HepG2 (cell line): ENCODE measurements around the gene ADAMTS16. TPM values are rescaled to one million over a fixed set of nuclear protein-coding genes. Genes with fewer than 3 reads are reported as not detected.

Experiments used
- ATAC-seq: fragments of 200-7000 bp; cut with Tn5 transposase; 3 replicates; pipeline ENCODE4 v1.9.1; 2020; ENCODE audit warnings: mild to moderate bottlenecking, moderate library complexity
- BruUV-seq: library from RNA; stranded (reverse); fragments of 400-500 nt; replicated peaks from 2 replicates; lab custom pipeline; 2021; lab: Mats Ljungman, UMichigan
- CTCF ChIA-PET: fragments of 300-600 bp; formaldehyde crosslinking; extraction: SDS; loops from one replicate; lab custom pipeline; 2021; ENCODE audit warnings: low total read pairs, inconsistent platforms, low intra/inter-chr PET ratio; lab: Yijun Ruan, JAX
- POLR2A ChIA-PET: fragments of 350-600 bp; sonication (Branson Sonifier 250); formaldehyde crosslinking; loops from one replicate; lab custom pipeline; 2020; ENCODE audit warnings: antibody characterized with exemption, inconsistent platforms; lab: Yijun Ruan, JAX
- DNase-seq: peaks from one replicate; pipeline ENCODE4 v3.0.0-alpha.2; 2015; ENCODE audit warnings: low spot score
- FAIRE-seq: peaks from 3 replicates; lab custom pipeline; 2011; peaks lifted over from hg19 to GRCh38; lab: Jason Lieb, UNC
- H2AFZ ChIP-seq: one replicate; pipeline ENCODE4 v1.6.1; 2011; ENCODE audit warnings: low read length, inconsistent platforms
- H3K27ac ChIP-seq: fragments of 300-600 bp; 3 replicates; pipeline ENCODE4 v1.8.0; 2011; ENCODE audit warnings: mixed run types, mild to moderate bottlenecking, mixed read lengths, low read length, inconsistent platforms; ENCODE audit not compliant: insufficient read depth; ENCODE audit errors: extremely low read length
- H3K27me3 ChIP-seq, 2 experiments: fragments of 200-600 bp in 1 of 2; 2 replicates in 1 of 2; 3 replicates in 1 of 2; pipeline versions ENCODE4 v1.6.0 to v1.8.0; 2011; ENCODE audit warnings: low read length in 2 of 2, mild to moderate bottlenecking in 2 of 2, moderate library complexity in 2 of 2, inconsistent platforms in 1 of 2; ENCODE audit not compliant: insufficient read depth in 2 of 2, control insufficient read depth in 1 of 2
- H3K36me3 ChIP-seq, 2 experiments: fragments of 200-600 bp in 1 of 2; replicated peaks in 1 of 2; 2 replicates in 1 of 2; 3 replicates in 1 of 2; pipeline versions ENCODE4 v1.5.1 to v1.8.0; 2011; ENCODE audit warnings: low read length in 2 of 2, inconsistent platforms in 1 of 2; ENCODE audit not compliant: insufficient read depth in 2 of 2, control insufficient read depth in 1 of 2
- H3K4me1 ChIP-seq: 2 replicates; pipeline ENCODE4 v1.5.1; 2012; ENCODE audit warnings: low read length, inconsistent platforms; ENCODE audit not compliant: insufficient read depth
- H3K4me2 ChIP-seq: 2 replicates; pipeline ENCODE4 v1.6.0; 2011; ENCODE audit warnings: low read depth, low read length, inconsistent platforms
- H3K4me3 ChIP-seq, 3 experiments: fragments of 200-600 bp in 1 of 3; sonication (generic), shearing (Covaris generic) in 1 of 3; replicated peaks in 1 of 3; 2 replicates each; pipeline ENCODE4 v1.5.1; 2011 to 2016; ENCODE audit warnings: low read length in 3 of 3, inconsistent platforms in 2 of 3, low read depth in 2 of 3, mild to moderate bottlenecking in 2 of 3, control low read depth in 1 of 3, mixed read lengths in 1 of 3; ENCODE audit not compliant: insufficient read depth in 1 of 3
- H3K79me2 ChIP-seq: one replicate; pipeline ENCODE4 v1.6.1; 2011; ENCODE audit warnings: low read length, inconsistent platforms; ENCODE audit not compliant: insufficient read depth
- H3K9ac ChIP-seq: 2 replicates; pipeline ENCODE4 v1.6.0; 2011; ENCODE audit warnings: mild to moderate bottlenecking, low read depth, low read length, inconsistent platforms; ENCODE audit not compliant: insufficient read depth
- H3K9me3 ChIP-seq: 2 replicates; pipeline ENCODE4 v1.5.1; 2012; ENCODE audit warnings: mild to moderate bottlenecking, low read length
- H4K20me1 ChIP-seq: 2 replicates; pipeline ENCODE4 v1.6.0; 2011; ENCODE audit warnings: inconsistent platforms, mild to moderate bottlenecking, low read length, moderate library complexity; ENCODE audit not compliant: insufficient read depth
- ATF7 ChIP-seq, 2 experiments: fragments of 450-650 bp in 1 of 2; sonication (generic) in 1 of 2; formaldehyde crosslinking in 1 of 2; IDR thresholded peaks; 2 replicates each; pipeline versions ENCODE4 v1.4.0 to v1.6.1; 2016 to 2020; ENCODE audit warnings: antibody characterized with exemption in 1 of 2, mild to moderate bottlenecking in 1 of 2, missing genetic modification reagents in 1 of 2
- IRF2 ChIP-seq: IDR thresholded peaks from 2 replicates; pipeline ENCODE4 v1.6.1; 2018; ENCODE audit warnings: missing genetic modification reagents, missing compliant biosample characterization
- MAFK ChIP-seq, 2 experiments: IDR thresholded peaks in 1 of 2; conservative IDR thresholded peaks in 1 of 2; 2 replicates each; pipeline ENCODE4 v1.6.1; 2011; ENCODE audit warnings: improper control_type of control experiment in 2 of 2, low read length in 2 of 2
- PRDM10 ChIP-seq: sonication (generic); formaldehyde crosslinking; IDR thresholded peaks from 2 replicates; pipeline ENCODE4 v1.4.0; 2020; ENCODE audit warnings: low read depth, missing genetic modification reagents
- SNAPC5 ChIP-seq: sonication (generic); formaldehyde crosslinking; IDR thresholded peaks from 2 replicates; pipeline ENCODE4 v1.8.1; 2023; ENCODE audit warnings: mild to moderate bottlenecking, missing genetic modification reagents, borderline replicate concordance
- SUZ12 ChIP-seq: fragments of 150-350 bp; IDR thresholded peaks from 2 replicates; pipeline ENCODE4 v1.6.1; 2014; ENCODE audit warnings: low read depth, low read length
- ZNF12 ChIP-seq: sonication (generic); formaldehyde crosslinking; IDR thresholded peaks from 2 replicates; pipeline ENCODE4 v1.5.0; 2020; ENCODE audit warnings: missing genetic modification reagents
- ZNF432 ChIP-seq: sonication (generic); formaldehyde crosslinking; IDR thresholded peaks from 2 replicates; pipeline ENCODE4 v1.5.0; 2020; ENCODE audit warnings: missing genetic modification reagents, mild to moderate bottlenecking, borderline replicate concordance
- ZNF580 ChIP-seq: IDR thresholded peaks from 2 replicates; pipeline ENCODE4 v1.6.1; 2016; ENCODE audit warnings: low read depth, borderline replicate concordance
- WGBS: methylation state at CpG from one replicate; pipeline ENCODE4 v1.1.6; 2017; ENCODE audit warnings: low lambda C conversion rate; 5-methylcytosine and 5-hydroxymethylcytosine counted together
- in situ Hi-C: cut with HindIII; loops from 2 replicates; pipeline ENCODE4 v1.10.0; 2017; ENCODE audit warnings: low pct_unique_long_range_greater_than_20kb; ENCODE audit not compliant: extremely low pct_ligation_motif_present
- intact Hi-C: fragments of 100-400 bp; cut with micrococcal nuclease; formaldehyde crosslinking; loops from one replicate; pipeline ENCODE4 v1.10.0; 2022; ENCODE audit not compliant: unreplicated experiment
- polyA plus RNA-seq, 8 experiments: library from polyadenylated mRNA; depleted of rRNA in 3 of 8; stranded (reverse) in 7 of 8; unstranded in 1 of 8; fragments of >200 nt; fragmentation: Illumina TruSeq in 4 of 8; extraction: Trizol in 4 of 8; gene quantifications; 2 replicates each; pipeline versions ENCODE4 v1.2.1 to v1.2.3, GENCODE V29; 2011 to 2016; ENCODE audit warnings: low read depth in 4 of 8, missing spikeins in 1 of 8, mixed read lengths in 1 of 8; ENCODE audit not compliant: insufficient read depth in 1 of 8
- total RNA-seq, 5 experiments: library from RNA; depleted of rRNA; stranded (reverse); fragments of >200 nt; fragmentation: Illumina TruSeq; extraction: Trizol; gene quantifications; 2 replicates each; pipeline ENCODE4 v1.2.3, GENCODE V29; 2016; ENCODE audit warnings: low read depth in 1 of 5

Gene ADAMTS16
- total and polyA plus RNA-seq, 2 of the 13 experiments (the other 11 are each of a cell fraction or from before 2014, with no cell fraction given), result 0.02 to 0.03 TPM

- H2AFZ ChIP-seq, result no peak overlapping the region
- H3K9ac ChIP-seq, result no peak overlapping the region
- no peak for TF ChIP-seq SUZ12
- no peak for TF ChIP-seq PRDM10
- TF ChIP-seq MAFK (conservative IDR thresholded peaks at IDR 0.05 in 1 of 2, IDR thresholded peaks at IDR 0.05 in 1 of 2; ENCODE audit: low read length in 2 of 2), result no peak
- no peak overlapping the region for H3K27ac ChIP-seq
- no peaks in the 10 kb centered on the region for H4K20me1 ChIP-seq
- H3K4me3 ChIP-seq, result no peak overlapping the region
- ChIA-PET CTCF (no interaction called here), POLR2A (no interaction called here)
- DNase-seq (no peak), ATAC-seq (no peak), FAIRE-seq (no peak)
- H3K4me1 ChIP-seq, result no peaks in the 10 kb centered on the region
- no peak overlapping the region for H3K4me2 ChIP-seq
- WGBS, result 0% methylated on average over 2 of the region's 2 CpGs
- no peaks in the 10 kb centered on the region for H3K79me2 ChIP-seq
- H3K9me3 ChIP-seq, result no peaks in the 10 kb centered on the region
- no peaks in the 10 kb centered on the region; a peak in 1 of 5 replicates for H3K27me3 ChIP-seq
- no TSS peak for BruUV-seq
- intact Hi-C loops (no loop called here), in situ Hi-C loops (no loop called here)
- no peaks in the 10 kb centered on the region for H3K36me3 ChIP-seq
Observed at GRCh38 chr5:5289537-5289936, 149.4 kb downstream of the ADAMTS16 start.

- Histone ChIP-seq H3K27ac (no peak overlapping the region), H3K4me2 (no peak overlapping the region), H3K9me3 (no peaks in the 10 kb centered on the region), H2AFZ (no peak overlapping the region), H3K9ac (no peak overlapping the region), H4K20me1 (no peaks in the 10 kb centered on the region), H3K4me1 (no peaks in the 10 kb centered on the region), H3K4me3 (no peak overlapping the region), H3K27me3 (no peaks in the 10 kb centered on the region), H3K36me3 (no peaks in the 10 kb centered on the region), H3K79me2 (no peaks in the 10 kb centered on the region)
- no peak for DNase-seq
- intact Hi-C loops, result loop anchor here (10.0 kb wide), 1 partner anchor 104 kb away; no protein-coding TSS in a partner anchor
- POLR2A ChIA-PET, result no interaction called here
- no peak for FAIRE-seq
- ATAC-seq, result no peak
- in situ Hi-C loops, result no loop called here
- BruUV-seq, result no TSS peak
- CTCF ChIA-PET, result no interaction called here
- 47% methylated on average over 10 of the region's 10 CpGs for WGBS
- no peak for TF ChIP-seq IRF2 (CRISPR knock-in tag)
- TF ChIP-seq ZNF580 (CRISPR knock-in tag), result no peak
- no peak for TF ChIP-seq ZNF432 (CRISPR knock-in tag)
- TF ChIP-seq ATF7 (IDR thresholded peaks at IDR 0.05), result peak; percentile 69; the same call in 1 of the 2 replicates
- no peak for TF ChIP-seq ATF7 (CRISPR knock-in tag; IDR thresholded peaks at IDR 0.05)
- TF ChIP-seq SNAPC5 (CRISPR knock-in tag), result no peak
- no peak for TF ChIP-seq ZNF12 (CRISPR knock-in tag)
- TF ChIP-seq, all 625 proteins: peak for 1
Observed at GRCh38 chr5:5290674-5291334, 150.7 kb downstream of the ADAMTS16 start.
